HG03565 (cell line): ENCODE data around the gene MAPK7.

ENCODE experiments used
- ATAC-seq: cut with Tn5 transposase; IDR thresholded peaks from one replicate; pipeline ENCODE4 v1.9.1; 2021; ENCODE audit warnings: mild to moderate bottlenecking, moderate library complexity; ENCODE audit not compliant: unreplicated experiment

The MAPK7 gene

GRCh38 chr17:19377602-19378415 lies 489 bp upstream of the MAPK7 start:
- ATAC-seq: peak; percentile 88

GRCh38 chr17:19379361-19380065 lies 1.2 kb downstream of the MAPK7 start:
- ATAC-seq: no peak

GRCh38 chr17:19380481-19381301 lies 2.4 kb downstream of the MAPK7 start:
- ATAC-seq: no peak

- ATAC-seq: no peak
Measured at GRCh38 chr17:19381361-19381740, 3.1 kb downstream of the MAPK7 start.

GRCh38 chr17:19381741-19382444 lies 3.6 kb downstream of the MAPK7 start:
- ATAC-seq: no peak

- ATAC-seq: no peak
Measured at GRCh38 chr17:19382531-19383444, 4.5 kb downstream of the MAPK7 start.

- ATAC-seq: no peak
Measured at GRCh38 chr17:19383681-19384470, 5.6 kb downstream of the MAPK7 start.

GRCh38 chr17:19384723-19385391 lies 6.6 kb downstream of the MAPK7 start:
- no peak for ATAC-seq

- no peak for ATAC-seq
Measured at GRCh38 chr17:19385521-19385983, 7.3 kb downstream of the MAPK7 start.

GRCh38 chr17:19386051-19386929 lies 8.0 kb downstream of the MAPK7 start:
- ATAC-seq: no peak

- ATAC-seq: no peak
Measured at GRCh38 chr17:19386974-19387920, 8.9 kb downstream of the MAPK7 start, which contains the start of gene MFAP4. MFAP4 (minus strand) TSS chr17:19387190; CDS start chr17:19387155, 35 bp downstream.

- ATAC-seq: no peak
Measured at GRCh38 chr17:19387921-19388521, 9.7 kb downstream of the MAPK7 start.

- no peak for ATAC-seq
Measured at GRCh38 chr17:19388791-19389785, 10.8 kb downstream of the MAPK7 start.

GRCh38 chr17:19390951-19391350 lies 12.7 kb downstream of the MAPK7 start:
- no peak for ATAC-seq

GRCh38 chr17:19391432-19391831 lies 13.1 kb downstream of the MAPK7 start:
- ATAC-seq: no peak
